ENCODE measurements around the gene ACIN1. TPM values are rescaled to one million over a fixed set of nuclear protein-coding genes. Genes with fewer than 3 reads are reported as not detected.

Gene ACIN1
- total RNA-seq, 1 experiment from 2014 or later = 333 TPM

GRCh38 chr14:23078692-23079116 lies 16.2 kb downstream of the ACIN1 start:
- Histone ChIP-seq H3K56ac (ENCODE audit: insufficient read length, low read depth, low read length) (no peak overlapping the region), H3K9ac (ENCODE audit: extremely low read depth, insufficient read length, low read length) (no peak overlapping the region)
- peaks cover 54 to 92% (median 85%) of the 10 kb centered on the region in 3 experiments; a peak in 6 of 7 replicates for H3K36me3 Mint-ChIP-seq (ENCODE audit: insufficient read depth in 1 of 3, low read depth in 3 of 3)

More at GRCh38 chr14:23078692-23079116, 16.2 kb downstream of the ACIN1 start:
- Mint-ChIP-seq H3K4me3 (no peak overlapping the region), H3K9me3 (no peaks in the 10 kb centered on the region; a peak in 1 of 5 replicates), H3K27me3 (ENCODE audit: low read depth) (no peaks in the 10 kb centered on the region), H3K27ac (no peak overlapping the region), H3K4me1 (no peaks in the 10 kb centered on the region)
- H3T11ph ChIP-seq (ENCODE audit: low read length) = no peak overlapping the region
- no peak overlapping the region for H3K14ac ChIP-seq (ENCODE audit: insufficient read depth, low read length)
- no peak overlapping the region for H3K23ac ChIP-seq (ENCODE audit: insufficient read length, low read depth, low read length)
- H4K20me1 ChIP-seq (ENCODE audit: control insufficient read depth, insufficient read depth, insufficient read length) = no peaks in the 10 kb centered on the region
- no peaks in the 10 kb centered on the region for H3K4me1 ChIP-seq (ENCODE audit: insufficient read depth, low read length)
- no peak for TF ChIP-seq CTCF (conservative IDR thresholded peaks at IDR 0.05)
- H2BK5ac ChIP-seq (ENCODE audit: insufficient read length, low read length) = no peak overlapping the region
- no peak overlapping the region for H3K4ac ChIP-seq (ENCODE audit: low read depth, low read length)
- H3K79me1 ChIP-seq (ENCODE audit: insufficient read depth, low read depth, low read length, poor library complexity, severe bottlenecking) = no peaks in the 10 kb centered on the region
- no peaks in the 10 kb centered on the region for H3K9me3 ChIP-seq (ENCODE audit: control insufficient read depth, low read depth, low read length)
- no peaks in the 10 kb centered on the region for H3K27me3 ChIP-seq (ENCODE audit: insufficient read depth, low read length)
- H2AK5ac ChIP-seq (ENCODE audit: insufficient read length, low read length) = no peak overlapping the region
- WGBS (ENCODE audit: extremely low coverage, insufficient read length, low lambda C conversion rate) = no CpG with 5 or more reads among the region's 2 CpGs
- no peak overlapping the region for H2BK120ac ChIP-seq (ENCODE audit: low read depth, low read length, poor library complexity, severe bottlenecking)
- no peak overlapping the region for H3K27ac ChIP-seq (ENCODE audit: insufficient read length, low read depth, low read length)
- no peak overlapping the region for H4K91ac ChIP-seq (ENCODE audit: insufficient read length, low read depth, low read length)
- no peak overlapping the region for H3K18ac ChIP-seq (ENCODE audit: insufficient read length, low read depth, low read length)
- H2AFZ ChIP-seq (ENCODE audit: low read length) = no peak overlapping the region
- H2BK15ac ChIP-seq (ENCODE audit: low read depth, low read length) = no peak overlapping the region
- no peak overlapping the region for H3K4me2 ChIP-seq (ENCODE audit: insufficient read depth, insufficient read length, low read length)
- no peaks in the 10 kb centered on the region for H3K79me2 ChIP-seq (ENCODE audit: insufficient read depth, low read length)
- no peak overlapping the region for H4K8ac ChIP-seq (replicated peaks; ENCODE audit: insufficient read length, low read depth, low read length)
- H2BK20ac ChIP-seq (ENCODE audit: low read depth, low read length, poor library complexity, severe bottlenecking) = no peak overlapping the region
- no peak overlapping the region for H4K5ac ChIP-seq (ENCODE audit: insufficient read length, low read depth, low read length)
- no peak for DNase-seq
- H2BK12ac ChIP-seq (ENCODE audit: insufficient read length, low read depth, low read length) = no peak overlapping the region
- H3K23me2 ChIP-seq (ENCODE audit: insufficient read length, low read depth, low read length, poor library complexity, severe bottlenecking) = no peaks in the 10 kb centered on the region
